IMR-90 (cell line): ENCODE data around the gene PF4V1. TPM values are rescaled to one million over a fixed set of nuclear protein-coding genes. Genes with fewer than 3 reads are reported as not detected.

Experiments
- ATAC-seq: fragments of 200-7000 bp; cut with Tn5 transposase; 2 replicates; pipeline ENCODE4 v1.9.1; 2020; ENCODE audit warnings: low read depth, mild to moderate bottlenecking, moderate library complexity
- BruUV-seq: library from RNA; stranded (reverse); fragments of 400-500 nt; replicated peaks from 2 replicates; lab custom pipeline; 2021; lab: Mats Ljungman, UMichigan
- CTCF ChIA-PET: fragments of 300-600 bp; formaldehyde crosslinking; extraction: SDS; loops from one replicate; lab custom pipeline; 2021; ENCODE audit warnings: antibody characterized with exemption; lab: Yijun Ruan, JAX
- POLR2A ChIA-PET: fragments of 300-600 bp; sonication (Branson Sonifier 250); formaldehyde crosslinking; loops from one replicate; lab custom pipeline; 2022; ENCODE audit warnings: antibody characterized with exemption; ENCODE audit not compliant: unreplicated experiment; lab: Charles Lee
- DNase-seq: peaks from one replicate; pipeline ENCODE4 v3.0.0; 2013
- H2AFZ ChIP-seq: replicated peaks from 2 replicates; pipeline ENCODE3; 2013; ENCODE audit warnings: low read length, mild to moderate bottlenecking; ENCODE audit not compliant: poor library complexity
- H2AK5ac ChIP-seq: 2 replicates; pipeline ENCODE4 v1.6.1; 2013; ENCODE audit warnings: low read depth, low read length, inconsistent platforms
- H2AK9ac ChIP-seq: replicated peaks from 2 replicates; pipeline ENCODE3; 2013; ENCODE audit warnings: mild to moderate bottlenecking, low read depth, low read length, moderate library complexity; ENCODE audit not compliant: poor library complexity
- H2BK120ac ChIP-seq: 2 replicates; pipeline ENCODE4 v1.6.1; 2013; ENCODE audit warnings: low read depth, low read length, inconsistent platforms
- H2BK15ac ChIP-seq: 3 replicates; pipeline ENCODE4 v1.6.1; 2013; ENCODE audit warnings: low read depth, low read length, inconsistent platforms
- H2BK20ac ChIP-seq: 2 replicates; pipeline ENCODE4 v1.6.1; 2013; ENCODE audit warnings: low read depth, mild to moderate bottlenecking, inconsistent platforms, low read length, moderate library complexity
- H2BK5ac ChIP-seq: 2 replicates; pipeline ENCODE4 v1.6.1; 2013; ENCODE audit warnings: mild to moderate bottlenecking, low read depth, low read length, inconsistent platforms; ENCODE audit not compliant: poor library complexity, severe bottlenecking
- H3K14ac ChIP-seq: replicated peaks from 2 replicates; pipeline ENCODE4 v1.6.1; 2013; ENCODE audit warnings: low read depth, low read length, inconsistent platforms
- H3K18ac ChIP-seq: 2 replicates; pipeline ENCODE4 v1.6.1; 2013; ENCODE audit warnings: low read depth, low read length, control low read depth
- H3K23ac ChIP-seq: 2 replicates; pipeline ENCODE4 v1.6.1; 2013; ENCODE audit warnings: low read depth, low read length, inconsistent platforms
- H3K27ac ChIP-seq: 2 replicates; pipeline ENCODE4 v1.5.1; 2013; ENCODE audit warnings: mild to moderate bottlenecking, control low read depth, low read length; ENCODE audit not compliant: insufficient read depth
- H3K27me3 ChIP-seq: 2 replicates; pipeline ENCODE4 v1.6.1; 2013; ENCODE audit warnings: low read length; ENCODE audit not compliant: control insufficient read depth, insufficient read depth
- H3K36me3 ChIP-seq: 2 replicates; pipeline ENCODE4 v1.6.1; 2013; ENCODE audit warnings: low read length, mixed read lengths; ENCODE audit not compliant: control insufficient read depth, insufficient read depth
- H3K4ac ChIP-seq: 2 replicates; pipeline ENCODE4 v1.6.1; 2013; ENCODE audit warnings: low read depth, low read length, inconsistent platforms
- H3K4me1 ChIP-seq: 2 replicates; pipeline ENCODE4 v1.6.1; 2013; ENCODE audit warnings: low read length, mixed read lengths; ENCODE audit not compliant: control insufficient read depth, insufficient read depth
- H3K4me2 ChIP-seq: 2 replicates; pipeline ENCODE4 v1.6.1; 2013; ENCODE audit warnings: low read depth, mild to moderate bottlenecking, control low read depth, low read length, moderate library complexity
- H3K4me3 ChIP-seq: 2 replicates; pipeline ENCODE4 v1.5.1; 2013; ENCODE audit warnings: low read depth, mild to moderate bottlenecking, control low read depth, low read length, moderate library complexity; ENCODE audit not compliant: insufficient read depth
- H3K56ac ChIP-seq: 2 replicates; pipeline ENCODE4 v1.6.1; 2013; ENCODE audit warnings: low read length, inconsistent platforms; ENCODE audit not compliant: insufficient read depth; ENCODE audit errors: extremely low read depth
- H3K79me1 ChIP-seq, 2 experiments: 2 replicates each; pipeline ENCODE4 v1.6.1; 2013; ENCODE audit warnings: low read length in 2 of 2, inconsistent platforms in 1 of 2, low read depth in 1 of 2
- H3K9ac ChIP-seq: 2 replicates; pipeline ENCODE4 v1.6.1; 2013; ENCODE audit warnings: low read depth, low read length, control low read depth
- H3K9me1 ChIP-seq: 2 replicates; pipeline ENCODE4 v1.6.1; 2013; ENCODE audit warnings: low read length, inconsistent platforms; ENCODE audit not compliant: insufficient read depth
- H3K9me3 ChIP-seq: 2 replicates; pipeline ENCODE4 v1.6.1; 2013; ENCODE audit warnings: low read length; ENCODE audit not compliant: control insufficient read depth, insufficient read depth
- H4K20me1 ChIP-seq: 2 replicates; pipeline ENCODE4 v1.6.1; 2013; ENCODE audit warnings: low read length, inconsistent platforms; ENCODE audit not compliant: insufficient read depth
- H4K5ac ChIP-seq: 2 replicates; pipeline ENCODE4 v1.6.1; 2013; ENCODE audit warnings: mild to moderate bottlenecking, low read depth, low read length, control low read depth
- H4K8ac ChIP-seq, 2 experiments: 2 replicates each; pipeline ENCODE4 v1.6.1; 2013; ENCODE audit warnings: low read depth in 2 of 2, low read length in 2 of 2, control low read depth in 1 of 2, inconsistent platforms in 1 of 2
- H4K91ac ChIP-seq: 2 replicates; pipeline ENCODE4 v1.6.1; 2013; ENCODE audit warnings: low read depth, low read length, inconsistent platforms; ENCODE audit not compliant: insufficient read depth
- CEBPB ChIP-seq: IDR thresholded peaks from 2 replicates; pipeline ENCODE4 v1.6.1; 2012; ENCODE audit warnings: low read depth, low read length, improper control_type of control experiment
- SMC3 ChIP-seq: fragments of 150-350 bp; IDR thresholded peaks from 2 replicates; pipeline ENCODE4 v1.6.1; 2016; ENCODE audit warnings: low read depth, mild to moderate bottlenecking, antibody characterized with exemption, low read length, moderate library complexity
- WGBS, 2 experiments: methylation state at CpG; one replicate each; pipeline versions ENCODE4 v1.1.5 to v1.1.7; 2013; ENCODE audit warnings: missing lambda C conversion rate in 2 of 2; ENCODE audit not compliant: insufficient read length in 1 of 2; ENCODE audit errors: extremely low coverage in 2 of 2; 5-methylcytosine and 5-hydroxymethylcytosine counted together
- dilution Hi-C: fragments of 300-500 bp; cut with HindIII; formaldehyde crosslinking; loops from one replicate; pipeline ENCODE4 v1.14.3; 2018; ENCODE audit warnings: low sequenced_read_pairs; ENCODE audit not compliant: unreplicated experiment
- in situ Hi-C: fragments of 300-500 bp; cut with MboI; formaldehyde crosslinking; loops from 3 replicates; pipeline ENCODE4 v1.14.3; 2019; ENCODE audit warnings: low sequenced_read_pairs, inconsistent platforms, mixed read lengths
- intact Hi-C: fragments of 100-400 bp; cut with micrococcal nuclease; formaldehyde crosslinking; loops from 2 replicates; pipeline ENCODE4 v1.10.0; 2022
- polyA plus RNA-seq, 3 experiments: library from polyadenylated mRNA; depleted of rRNA; stranded (reverse); fragments of >200 nt; gene quantifications; 2 replicates each; pipeline ENCODE4 v1.2.3, GENCODE V29; 2012; ENCODE audit warnings: low replicate concordance in 1 of 3
- total RNA-seq: library from RNA; depleted of rRNA; stranded (reverse); fragments of >200 nt; gene quantifications from 2 replicates; pipeline ENCODE4 v1.2.3, GENCODE V29; 2012

PF4V1 gene
- total and polyA plus RNA-seq, 2 of the 4 experiments (the other 2 are of a cell fraction), result not detected

DNA sequence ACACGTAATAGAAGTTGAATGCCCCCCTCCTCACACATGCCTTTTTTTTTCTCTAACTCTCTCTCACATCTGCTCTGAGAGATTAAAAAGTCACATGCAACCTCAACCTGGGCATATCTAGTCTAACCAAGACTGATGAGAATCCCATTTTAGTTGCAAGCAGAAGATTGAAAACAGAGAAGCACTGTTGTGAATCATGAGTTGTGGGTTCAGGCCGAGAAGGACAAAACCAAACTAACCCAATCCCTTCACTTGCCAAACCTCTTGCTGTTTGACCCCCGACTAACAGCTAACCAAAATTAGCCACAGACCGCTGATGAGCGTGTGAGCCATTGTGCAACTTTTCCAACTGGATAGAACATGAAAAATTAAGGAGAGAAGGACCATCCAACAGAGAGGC, 47.9 kb downstream of the PF4V1 start:
- CTCF ChIA-PET, result no interaction called here
- Histone ChIP-seq H3K4me1 (no peaks in the 10 kb centered on the region), H3K9me3 (no peaks in the 10 kb centered on the region), H2BK120ac (no peak overlapping the region), H3K27ac (no peak overlapping the region), H3K56ac (no peak overlapping the region), H2AFZ (no peak overlapping the region), H2BK5ac (no peak overlapping the region), H2AK5ac (no peak overlapping the region), H4K8ac (no peak overlapping the region), H3K14ac (no peak overlapping the region), H4K91ac (no peak overlapping the region), H3K4me2 (no peak overlapping the region), H3K27me3 (peaks cover 4% of the 10 kb centered on the region; the same call in 1 of the 2 replicates), H3K18ac (peak overlapping the region; percentile 53; the same call in 1 of the 2 replicates), H3K9ac (no peak overlapping the region), H3K79me1 (no peaks in the 10 kb centered on the region), H3K23ac (no peak overlapping the region), H2BK20ac (no peak overlapping the region), H3K4ac (no peak overlapping the region), H2AK9ac (no peak overlapping the region), H4K5ac (no peak overlapping the region), H3K9me1 (no peaks in the 10 kb centered on the region), H2BK15ac (peak overlapping the region; percentile 1; the same call in 1 of the 3 replicates), H3K4me3 (no peak overlapping the region), H3K36me3 (no peaks in the 10 kb centered on the region), H4K20me1 (no peaks in the 10 kb centered on the region)
- in situ Hi-C loops, result no loop called here
- DNase-seq (peak; percentile 37), ATAC-seq (no peak)
- POLR2A ChIA-PET, result no interaction called here
- no TSS peak for BruUV-seq
- TF ChIP-seq SMC3 (no peak), CEBPB (peak; percentile 46; the same call in 1 of the 2 replicates)
- dilution Hi-C loops, result no loop called here
- WGBS, 2 experiments, result no CpG with 5 or more reads among the region's 5 CpGs
- intact Hi-C loops, result no loop called here
